Bronchial epithelial cell (primary cell): ENCODE measurements around the gene C6orf47. TPM values are rescaled to one million over a fixed set of nuclear protein-coding genes. Genes with fewer than 3 reads are reported as not detected.

Experiments used
- DNase-seq: peaks from one replicate; pipeline ENCODE4 v3.0.0-alpha.2; 2010; ENCODE audit warnings: low read depth
- FAIRE-seq: peaks from 2 replicates; lab custom pipeline; 2011; peaks lifted over from hg19 to GRCh38; lab: Jason Lieb, UNC
- H3K27me3 ChIP-seq: 2 replicates; pipeline ENCODE4 v1.5.1; 2011; ENCODE audit warnings: low read length; ENCODE audit not compliant: control insufficient read depth, insufficient read depth
- H3K36me3 ChIP-seq: 2 replicates; pipeline ENCODE4 v1.5.1; 2011; ENCODE audit warnings: low read length; ENCODE audit not compliant: control insufficient read depth, insufficient read depth
- H3K4me3 ChIP-seq: 2 replicates; pipeline ENCODE4 v1.5.1; 2011; ENCODE audit warnings: mild to moderate bottlenecking, low read depth, low read length, control low read depth
- total RNA-seq: library from RNA; depleted of rRNA; stranded (reverse); fragments of >200 nt; gene quantifications from 2 replicates; pipeline ENCODE4 v1.2.1, GENCODE V29; 2014
- TF ChIP-seq, protein P1 (sequence below): IDR thresholded peaks from 2 replicates; pipeline ENCODE4 v1.5.1; 2011; ENCODE audit warnings: mild to moderate bottlenecking, moderate library complexity, low read length, control low read depth, inconsistent platforms; ENCODE audit not compliant: insufficient read depth, severe bottlenecking

The C6orf47 gene
- total RNA-seq, 1 donor from 2014 or later, result 28.4 TPM

- Histone ChIP-seq H3K27me3 (no peaks in the 10 kb centered on the region), H3K36me3 (peaks cover 29% of the 10 kb centered on the region), H3K4me3 (no peak overlapping the region)
- FAIRE-seq, result no peak
- DNase-seq, result no peak
- TF ChIP-seq, protein P1, sequence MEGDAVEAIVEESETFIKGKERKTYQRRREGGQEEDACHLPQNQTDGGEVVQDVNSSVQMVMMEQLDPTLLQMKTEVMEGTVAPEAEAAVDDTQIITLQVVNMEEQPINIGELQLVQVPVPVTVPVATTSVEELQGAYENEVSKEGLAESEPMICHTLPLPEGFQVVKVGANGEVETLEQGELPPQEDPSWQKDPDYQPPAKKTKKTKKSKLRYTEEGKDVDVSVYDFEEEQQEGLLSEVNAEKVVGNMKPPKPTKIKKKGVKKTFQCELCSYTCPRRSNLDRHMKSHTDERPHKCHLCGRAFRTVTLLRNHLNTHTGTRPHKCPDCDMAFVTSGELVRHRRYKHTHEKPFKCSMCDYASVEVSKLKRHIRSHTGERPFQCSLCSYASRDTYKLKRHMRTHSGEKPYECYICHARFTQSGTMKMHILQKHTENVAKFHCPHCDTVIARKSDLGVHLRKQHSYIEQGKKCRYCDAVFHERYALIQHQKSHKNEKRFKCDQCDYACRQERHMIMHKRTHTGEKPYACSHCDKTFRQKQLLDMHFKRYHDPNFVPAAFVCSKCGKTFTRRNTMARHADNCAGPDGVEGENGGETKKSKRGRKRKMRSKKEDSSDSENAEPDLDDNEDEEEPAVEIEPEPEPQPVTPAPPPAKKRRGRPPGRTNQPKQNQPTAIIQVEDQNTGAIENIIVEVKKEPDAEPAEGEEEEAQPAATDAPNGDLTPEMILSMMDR, result no peak
Measured at GRCh38 chr6:31693535-31693934, 33.0 kb upstream of the C6orf47 start.

DNA sequence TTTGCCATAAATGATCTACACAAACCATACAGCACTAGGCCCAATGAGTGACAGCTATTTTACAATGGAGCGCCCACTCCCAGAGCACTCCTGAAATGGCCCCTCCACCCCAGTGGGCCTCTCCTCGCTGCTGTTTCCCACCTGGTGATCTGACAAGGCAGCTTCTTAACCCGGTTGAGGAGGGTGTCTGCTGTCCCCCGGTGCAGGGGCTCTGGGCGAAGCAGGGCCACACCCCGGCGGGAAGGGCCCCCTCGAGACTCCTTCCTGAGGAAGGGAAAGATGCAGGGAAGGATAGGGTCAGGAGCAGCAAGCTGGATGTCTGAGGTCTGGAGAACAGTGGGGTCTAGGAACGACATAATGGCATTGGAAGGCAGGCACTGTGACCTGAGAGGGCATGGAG, 32.3 kb upstream of the C6orf47 start:
- Histone ChIP-seq H3K27me3 (no peaks in the 10 kb centered on the region), H3K36me3 (peaks cover 34% of the 10 kb centered on the region), H3K4me3 (no peak overlapping the region)
- FAIRE-seq (no peak), DNase-seq (no peak)
- TF ChIP-seq, protein P1, result no peak

GRCh38 chr6:31692353-31692752, 31.8 kb upstream of the C6orf47 start:
- no peak for FAIRE-seq
- H3K4me3 ChIP-seq, result no peak overlapping the region
- H3K36me3 ChIP-seq, result peaks cover 38% of the 10 kb centered on the region
- H3K27me3 ChIP-seq, result no peaks in the 10 kb centered on the region
- TF ChIP-seq, protein P1, result no peak
- DNase-seq, result no peak

- DNase-seq, result no peak
- TF ChIP-seq, protein P1, result no peak
- no peak for FAIRE-seq
- no peak overlapping the region for H3K4me3 ChIP-seq
- peaks cover 37% of the 10 kb centered on the region for H3K36me3 ChIP-seq
- no peaks in the 10 kb centered on the region for H3K27me3 ChIP-seq
Measured at GRCh38 chr6:31691564-31692108, 31.1 kb upstream of the C6orf47 start.

GRCh38 chr6:31691078-31691463, 30.5 kb upstream of the C6orf47 start:
- TF ChIP-seq, protein P1, result no peak
- FAIRE-seq, result no peak
- Histone ChIP-seq H3K27me3 (no peaks in the 10 kb centered on the region), H3K4me3 (no peak overlapping the region), H3K36me3 (peaks cover 37% of the 10 kb centered on the region)
- no peak for DNase-seq
